Type B pancreatic cell (in vitro differentiated cells): ENCODE measurements around the gene A1BG. TPM values are rescaled to one million over a fixed set of nuclear protein-coding genes. Genes with fewer than 3 reads are reported as not detected.
"Not testable (repeated sequence)": the region's sequence is repeated elsewhere in the genome, so short reads cannot be mapped to it uniquely, and the experiment has no call there.

Experiments used
- DNase-seq: peaks from one replicate; pipeline ENCODE4 v3.0.0; 2021; ENCODE audit warnings: mixed read lengths; ENCODE audit not compliant: unreplicated experiment; ENCODE audit errors: extremely low spot score
- H3K27ac Mint-ChIP-seq: 2 replicates; pipeline ENCODE4 v1.8.0; 2021; ENCODE audit warnings: mild to moderate bottlenecking, mixed read lengths
- H3K27me3 Mint-ChIP-seq: 2 replicates; pipeline ENCODE4 v1.8.0; 2021; ENCODE audit warnings: mixed read lengths
- H3K36me3 Mint-ChIP-seq: 2 replicates; pipeline ENCODE4 v1.8.0; 2021; ENCODE audit warnings: mixed read lengths
- H3K4me1 Mint-ChIP-seq: one replicate; pipeline ENCODE4 v1.8.0; 2021; ENCODE audit warnings: mixed read lengths; ENCODE audit not compliant: unreplicated experiment
- H3K4me3 Mint-ChIP-seq: 2 replicates; pipeline ENCODE4 v1.8.0; 2021; ENCODE audit warnings: mild to moderate bottlenecking, mixed read lengths
- H3K9me3 Mint-ChIP-seq: 2 replicates; pipeline ENCODE4 v1.8.0; 2021; ENCODE audit warnings: mixed read lengths
- total RNA-seq: library from RNA; stranded (reverse); gene quantifications from 2 replicates; pipeline ENCODE4 v1.2.1, GENCODE V29; 2021; ENCODE audit warnings: low replicate concordance
- TF ChIP-seq, protein P1 (sequence below): fragments of 200-600 bp; sonication (generic); conservative IDR thresholded peaks from 2 replicates; pipeline ENCODE4 v1.5.0; 2021; ENCODE audit warnings: antibody characterized with exemption, mild to moderate bottlenecking

The A1BG gene
- total RNA-seq, 1 donor from 2014 or later, result 11.7 TPM

DNA sequence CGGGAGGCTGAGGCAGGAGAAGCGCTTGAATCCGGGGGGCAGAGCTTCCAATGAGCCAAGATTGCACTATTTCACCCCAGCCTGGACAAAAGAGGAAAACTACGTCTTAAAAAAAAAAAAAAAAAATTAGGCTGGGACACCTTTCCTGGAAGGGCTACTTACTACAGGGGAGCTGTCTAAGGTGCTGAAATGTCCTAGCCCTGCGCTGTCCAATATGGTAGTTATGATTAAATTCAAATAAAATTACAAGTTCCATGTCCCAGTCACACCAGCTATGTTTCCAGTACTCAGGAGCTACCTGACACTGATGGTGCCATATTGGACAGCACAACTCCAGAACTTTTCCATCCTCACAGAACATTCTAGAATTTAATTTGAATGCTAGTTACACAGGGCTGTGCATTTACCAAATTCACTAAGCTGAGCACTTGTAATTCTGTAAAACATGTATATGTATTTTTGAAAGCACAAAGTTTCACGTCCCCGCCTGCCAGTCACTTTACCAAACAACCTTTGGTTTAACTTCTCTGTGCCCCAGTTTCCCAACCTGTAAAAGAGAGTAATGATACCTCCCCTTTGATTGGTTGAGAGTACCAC, 35.7 kb downstream of the A1BG start:
- Mint-ChIP-seq H3K4me3 (no peak overlapping the region), H3K27me3 (no peaks in the 10 kb centered on the region), H3K27ac (no peak overlapping the region), H3K4me1 (no peaks in the 10 kb centered on the region), H3K9me3 (no peaks in the 10 kb centered on the region), H3K36me3 (peaks cover 16% of the 10 kb centered on the region)
- TF ChIP-seq, protein P1, sequence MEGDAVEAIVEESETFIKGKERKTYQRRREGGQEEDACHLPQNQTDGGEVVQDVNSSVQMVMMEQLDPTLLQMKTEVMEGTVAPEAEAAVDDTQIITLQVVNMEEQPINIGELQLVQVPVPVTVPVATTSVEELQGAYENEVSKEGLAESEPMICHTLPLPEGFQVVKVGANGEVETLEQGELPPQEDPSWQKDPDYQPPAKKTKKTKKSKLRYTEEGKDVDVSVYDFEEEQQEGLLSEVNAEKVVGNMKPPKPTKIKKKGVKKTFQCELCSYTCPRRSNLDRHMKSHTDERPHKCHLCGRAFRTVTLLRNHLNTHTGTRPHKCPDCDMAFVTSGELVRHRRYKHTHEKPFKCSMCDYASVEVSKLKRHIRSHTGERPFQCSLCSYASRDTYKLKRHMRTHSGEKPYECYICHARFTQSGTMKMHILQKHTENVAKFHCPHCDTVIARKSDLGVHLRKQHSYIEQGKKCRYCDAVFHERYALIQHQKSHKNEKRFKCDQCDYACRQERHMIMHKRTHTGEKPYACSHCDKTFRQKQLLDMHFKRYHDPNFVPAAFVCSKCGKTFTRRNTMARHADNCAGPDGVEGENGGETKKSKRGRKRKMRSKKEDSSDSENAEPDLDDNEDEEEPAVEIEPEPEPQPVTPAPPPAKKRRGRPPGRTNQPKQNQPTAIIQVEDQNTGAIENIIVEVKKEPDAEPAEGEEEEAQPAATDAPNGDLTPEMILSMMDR, result no peak
- DNase-seq, result no peak

DNA sequence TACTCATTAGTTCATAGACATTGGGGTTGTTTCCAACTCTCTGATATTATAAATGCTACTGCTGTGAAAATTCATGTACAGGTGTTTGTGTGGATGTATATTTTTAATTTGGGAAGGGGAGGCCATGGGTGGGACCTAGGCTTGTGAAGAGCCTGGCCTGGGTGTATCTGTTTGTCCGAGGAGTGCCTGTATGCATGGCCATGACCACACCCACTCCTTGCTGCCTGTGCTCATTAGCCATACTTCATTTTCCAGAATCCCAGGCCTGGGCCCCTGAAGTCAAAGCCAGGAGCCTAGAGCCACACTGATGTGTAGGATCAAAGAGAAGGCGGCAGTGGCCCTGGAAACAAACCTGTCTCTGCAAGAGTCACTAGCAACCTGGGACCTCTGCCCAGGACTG, 37.7 kb downstream of the A1BG start:
- Mint-ChIP-seq H3K27ac (no peak overlapping the region), H3K27me3 (no peaks in the 10 kb centered on the region), H3K36me3 (peaks cover 28% of the 10 kb centered on the region), H3K4me1 (no peaks in the 10 kb centered on the region), H3K9me3 (no peaks in the 10 kb centered on the region), H3K4me3 (no peak overlapping the region)
- TF ChIP-seq, protein P1, result no peak
- DNase-seq, result no peak

DNA sequence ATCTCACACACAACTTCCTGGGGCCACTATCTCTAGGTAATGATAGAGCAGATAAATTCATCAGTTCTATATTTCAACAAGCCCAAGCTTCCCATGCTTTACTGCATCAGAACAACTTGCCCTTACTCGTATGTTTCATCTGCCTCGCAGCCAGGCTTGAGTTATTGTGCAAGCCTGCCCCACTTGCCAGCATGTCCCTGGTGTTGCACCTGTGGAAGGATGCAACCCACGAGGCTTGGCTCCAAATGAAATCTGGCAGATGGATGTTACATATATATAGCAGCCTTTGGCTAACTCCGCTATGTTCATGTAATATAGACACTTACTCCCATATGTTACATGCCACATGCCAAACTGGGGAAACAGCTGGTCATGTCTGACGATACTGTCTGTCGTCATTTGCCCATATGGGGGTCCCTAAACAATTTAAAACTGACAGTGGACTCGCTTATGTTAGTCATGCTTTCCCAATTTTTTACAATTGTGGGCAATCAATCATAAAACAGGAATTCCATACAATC, 41.9 kb downstream of the A1BG start:
- DNase-seq, result no peak
- Mint-ChIP-seq H3K4me1 (no peaks in the 10 kb centered on the region), H3K36me3 (peaks cover 58% of the 10 kb centered on the region), H3K9me3 (no peaks in the 10 kb centered on the region), H3K27me3 (no peaks in the 10 kb centered on the region), H3K27ac (no peak overlapping the region), H3K4me3 (no peak overlapping the region)
- TF ChIP-seq, protein P1, result no peak

DNA sequence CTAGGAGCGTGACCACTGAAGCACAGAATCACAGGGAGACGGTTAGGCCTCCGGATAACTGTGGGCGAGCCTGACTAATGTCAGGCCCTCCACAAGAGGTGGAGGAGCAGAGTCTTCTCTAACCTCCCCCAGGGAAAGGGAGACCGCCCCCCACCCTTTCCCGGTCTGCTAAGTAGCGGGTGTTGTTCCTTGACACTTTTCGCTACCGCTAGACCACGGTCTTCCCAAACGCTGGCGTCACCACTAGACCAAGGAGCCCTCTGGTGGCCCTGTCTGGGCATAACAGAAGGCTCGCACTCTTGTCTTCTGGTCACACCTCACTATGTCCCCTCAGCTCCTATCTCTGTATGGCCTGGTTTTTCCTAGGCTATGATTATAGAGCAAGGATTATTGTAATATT, 42.6 kb downstream of the A1BG start:
- H3K27me3 Mint-ChIP-seq, H3K4me3 Mint-ChIP-seq, DNase-seq, H3K4me1 Mint-ChIP-seq, H3K27ac Mint-ChIP-seq, H3K9me3 Mint-ChIP-seq: not testable (repeated sequence)
- peaks cover 64% of the 10 kb centered on the region for H3K36me3 Mint-ChIP-seq
- TF ChIP-seq, protein P1, result peak; percentile 70

DNA sequence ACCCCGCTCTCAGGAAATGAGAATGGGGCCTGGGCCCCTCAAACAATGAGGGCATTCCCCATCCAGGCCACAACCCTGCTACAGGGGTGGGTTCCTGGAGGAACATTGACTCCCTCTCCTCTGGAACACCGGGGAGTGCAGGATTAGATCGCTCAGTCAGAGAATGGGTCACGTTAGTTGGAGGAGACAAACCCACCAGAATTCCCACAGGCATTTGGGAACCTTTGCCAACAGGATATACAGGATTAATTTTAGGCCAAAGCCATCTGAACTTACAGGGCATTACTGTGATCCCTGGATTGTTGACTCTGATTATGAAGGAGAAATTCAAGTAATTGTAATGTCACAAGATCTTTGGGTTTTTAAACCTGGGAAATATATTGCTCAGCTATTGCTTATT, 45.6 kb downstream of the A1BG start:
- TF ChIP-seq, protein P1, result no peak
- H3K36me3 Mint-ChIP-seq, result peaks cover 56% of the 10 kb centered on the region

More for the DNA sequence above, 45.6 kb downstream of the A1BG start:
- Mint-ChIP-seq H3K27me3 (no peaks in the 10 kb centered on the region), H3K4me1 (peaks cover 14% of the 10 kb centered on the region), H3K9me3 (no peaks in the 10 kb centered on the region), H3K4me3 (peak overlapping the region; percentile 21), H3K27ac (no peak overlapping the region)
- DNase-seq, result no peak
